ENCODE results near the gene CPSF7.

CPSF7 gene

GRCh38 chr11:61354208-61354607 lies 75.6 kb downstream of the CPSF7 start:
- H3K4me1 ChIP-seq (ENCODE audit: control insufficient read depth, insufficient read depth, low read length): no peaks in the 10 kb centered on the region
- H3K36me3 ChIP-seq (ENCODE audit: control insufficient read depth, insufficient read depth, low read length): peaks cover 39% of the 10 kb centered on the region
- H3K27me3 ChIP-seq (ENCODE audit: control insufficient read depth, insufficient read depth, low read length): no peaks in the 10 kb centered on the region
- H3K9ac ChIP-seq (ENCODE audit: low read depth, low read length): no peak overlapping the region
- H3K4me3 ChIP-seq (ENCODE audit: low read depth, low read length): no peak overlapping the region
- H3K9me3 ChIP-seq (ENCODE audit: control insufficient read depth, insufficient read depth, low read length): no peaks in the 10 kb centered on the region
- H3K27ac ChIP-seq (ENCODE audit: low read depth, low read length): no peak overlapping the region

DNA sequence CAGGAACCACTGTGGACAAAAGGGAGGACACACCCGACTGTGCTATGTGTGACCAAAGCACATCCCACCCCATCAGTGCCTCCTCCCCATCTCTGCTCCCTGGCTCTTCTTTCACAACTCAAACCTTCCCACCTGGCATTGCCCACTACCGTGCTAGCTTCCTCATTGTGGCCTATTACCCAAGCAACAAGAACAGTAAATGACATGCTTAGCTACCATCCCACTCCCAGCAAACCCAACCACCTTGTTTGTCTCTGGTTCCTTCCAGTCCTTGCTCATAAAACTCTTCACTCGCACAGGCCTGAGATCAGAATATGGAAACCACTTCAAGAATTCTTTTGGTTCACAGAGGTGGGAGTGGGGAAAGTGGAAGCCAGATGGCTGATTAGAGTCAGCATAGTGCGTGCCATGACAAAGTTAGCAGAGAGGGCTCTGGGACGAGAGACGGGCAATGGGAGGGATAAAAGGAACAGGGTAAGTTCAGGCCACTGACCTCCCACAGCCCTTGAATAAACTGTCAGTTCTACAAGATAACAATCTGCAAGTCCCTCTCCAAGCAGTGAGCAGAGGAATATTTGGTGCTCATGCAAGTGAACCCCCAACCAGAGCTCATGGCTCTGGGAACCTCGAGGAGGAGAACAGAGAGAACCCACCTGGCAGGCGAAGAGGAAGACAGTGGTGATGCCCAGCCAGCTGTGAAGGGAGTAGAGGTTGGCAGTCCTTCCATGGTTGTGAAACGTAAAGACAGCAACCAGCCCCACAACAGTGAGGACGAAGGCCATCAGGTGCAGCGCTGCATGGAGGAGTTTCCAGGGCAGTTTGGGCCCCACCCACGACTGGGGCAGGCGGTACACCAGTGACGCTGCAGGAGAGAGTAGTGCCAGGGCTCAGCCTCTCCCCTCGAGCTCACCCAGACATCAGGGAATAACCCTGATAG lies 76.4 kb downstream of the CPSF7 start:
- H3K4me3 ChIP-seq (ENCODE audit: low read depth, low read length): no peak overlapping the region
- no peak overlapping the region for H3K27ac ChIP-seq (ENCODE audit: low read depth, low read length)
- H3K9ac ChIP-seq (ENCODE audit: low read depth, low read length): no peak overlapping the region
- no peaks in the 10 kb centered on the region for H3K9me3 ChIP-seq (ENCODE audit: control insufficient read depth, insufficient read depth, low read length)
- peaks cover 47% of the 10 kb centered on the region for H3K36me3 ChIP-seq (ENCODE audit: control insufficient read depth, insufficient read depth, low read length)
- H3K27me3 ChIP-seq (ENCODE audit: control insufficient read depth, insufficient read depth, low read length): no peaks in the 10 kb centered on the region
- no peaks in the 10 kb centered on the region for H3K4me1 ChIP-seq (ENCODE audit: control insufficient read depth, insufficient read depth, low read length)
